GM21825 (cell line): Measurements from ENCODE around the gene MRC2.
"Not testable (repeated sequence)": the region's sequence is repeated elsewhere in the genome, so short reads cannot be mapped to it uniquely, and the experiment has no call there.

Experiments used
- ATAC-seq: cut with Tn5 transposase; IDR thresholded peaks from one replicate; pipeline ENCODE4 v1.9.1; 2021; ENCODE audit warnings: mild to moderate bottlenecking, moderate library complexity; ENCODE audit not compliant: unreplicated experiment

MRC2 gene

GRCh38 chr17:62676231-62676943 lies 48.9 kb downstream of the MRC2 start:
- no peak for ATAC-seq

- ATAC-seq, result no peak
These were observed 49.6 kb downstream of the MRC2 start for GRCh38 chr17:62676952-62677596.

GRCh38 chr17:62678214-62678919 lies 50.9 kb downstream of the MRC2 start:
- no peak for ATAC-seq

GRCh38 chr17:62679866-62680377 lies 52.5 kb downstream of the MRC2 start:
- no peak for ATAC-seq

GRCh38 chr17:62680541-62681052 lies 53.1 kb downstream of the MRC2 start:
- no peak for ATAC-seq

- no peak for ATAC-seq
These were observed 53.8 kb downstream of the MRC2 start for GRCh38 chr17:62681061-62681938.

GRCh38 chr17:62681939-62682381 lies 54.5 kb downstream of the MRC2 start:
- ATAC-seq, result no peak

- no peak for ATAC-seq
These were observed 56.7 kb downstream of the MRC2 start for GRCh38 chr17:62684179-62684578.

GRCh38 chr17:62687997-62688396 lies 60.5 kb downstream of the MRC2 start:
- no peak for ATAC-seq

- no peak for ATAC-seq
These were observed 61.1 kb downstream of the MRC2 start for GRCh38 chr17:62688398-62689160.

- ATAC-seq, result no peak
These were observed 62.1 kb downstream of the MRC2 start for GRCh38 chr17:62689441-62690167.

GRCh38 chr17:62690168-62690897 lies 62.9 kb downstream of the MRC2 start:
- no peak for ATAC-seq

GRCh38 chr17:62691589-62691915 lies 64.1 kb downstream of the MRC2 start:
- ATAC-seq, result not testable (repeated sequence)

- ATAC-seq, result no peak
These were observed 64.7 kb downstream of the MRC2 start for GRCh38 chr17:62692159-62692651.

GRCh38 chr17:62692721-62693431 lies 65.4 kb downstream of the MRC2 start:
- no peak for ATAC-seq

- ATAC-seq, result no peak
These were observed 66.3 kb downstream of the MRC2 start for GRCh38 chr17:62693616-62694409.
